Measurements from ENCODE around the gene FTSJ1. TPM values are rescaled to one million over a fixed set of nuclear protein-coding genes. Genes with fewer than 3 reads are reported as not detected.

Gene FTSJ1
- total and polyA plus RNA-seq, 2 of the 8 experiments (the other 6 are each of a cell fraction or from before 2014, with no cell fraction given): 62.4 to 80.4 TPM

DNA sequence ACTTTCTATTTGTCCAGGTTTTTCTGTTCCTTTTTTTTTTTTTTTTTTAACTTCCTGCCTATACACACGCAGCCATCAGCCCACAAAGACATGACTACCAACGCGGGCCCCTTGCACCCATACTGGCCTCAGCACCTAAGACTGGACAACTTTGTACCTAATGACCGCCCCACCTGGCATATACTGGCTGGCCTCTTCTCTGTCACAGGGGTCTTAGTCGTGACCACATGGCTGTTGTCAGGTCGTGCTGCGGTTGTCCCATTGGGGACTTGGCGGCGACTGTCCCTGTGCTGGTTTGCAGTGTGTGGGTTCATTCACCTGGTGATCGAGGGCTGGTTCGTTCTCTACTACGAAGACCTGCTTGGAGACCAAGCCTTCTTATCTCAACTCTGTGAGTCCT is 47.7 kb downstream of the FTSJ1 start:
- 97% methylated on average over 7 of the region's 12 CpGs; no CpG with 5 or more reads in 1 of the 2 experiments for WGBS, 2 experiments (ENCODE audit: extremely low coverage in 1 of 2, insufficient coverage in 1 of 2, insufficient read length in 1 of 2, insufficient replicate concordance in 2 of 2, low coverage in 1 of 2, low lambda C conversion rate in 2 of 2, missing lambda C conversion rate in 1 of 2)
- H4K91ac ChIP-seq (replicated peaks; ENCODE audit: insufficient read length, low read length): no peak overlapping the region
- no peak overlapping the region for H3K4ac ChIP-seq (replicated peaks; ENCODE audit: insufficient read length, low read depth, low read length)
- no peak overlapping the region for H4K5ac ChIP-seq (ENCODE audit: insufficient read length, low read depth, low read length)
- H3K56ac ChIP-seq (replicated peaks; ENCODE audit: insufficient read length, low read depth, low read length): no peak overlapping the region
- H4K8ac ChIP-seq (ENCODE audit: extremely low read depth, insufficient read depth, low read length): peak overlapping the region; percentile 57; the same call in 1 of the 2 replicates
- H2AK5ac ChIP-seq (ENCODE audit: low read depth, low read length): no peak overlapping the region
- no peak for DNase-seq (ENCODE audit: low read depth in 1 of 2, low spot score in 2 of 2)
- no peak overlapping the region for H3K4me2 ChIP-seq (ENCODE audit: insufficient read depth in 1 of 2, low read depth in 2 of 2, low read length in 2 of 2)
- no peak overlapping the region for H3K23ac ChIP-seq (ENCODE audit: insufficient read length)
- no peak overlapping the region for H2BK12ac ChIP-seq (ENCODE audit: low read depth, low read length)
- peaks cover 0 to 5% (median 0%) of the 10 kb centered on the region in 4 experiments; a peak in 1 of 7 replicates for H3K4me1 ChIP-seq (replicated peaks in 1 of 4; ENCODE audit: control insufficient read depth in 3 of 4, insufficient read depth in 4 of 4, low read length in 3 of 4)
- H2AFZ ChIP-seq (ENCODE audit: low read length): no peak overlapping the region
- CTCF ChIA-PET (ENCODE audit: partially characterized antibody): no interaction called here
- H3K23me2 ChIP-seq (ENCODE audit: low read depth, low read length): peaks cover 2% of the 10 kb centered on the region; the same call in 1 of the 2 replicates
- no peaks in the 10 kb centered on the region for H4K20me1 ChIP-seq (replicated peaks in 1 of 2; ENCODE audit: control insufficient read depth in 1 of 2, insufficient read depth in 2 of 2, low read length in 2 of 2)
- H2BK20ac ChIP-seq (ENCODE audit: low read length): no peak overlapping the region
- H2BK5ac ChIP-seq (ENCODE audit: low read depth, low read length): no peak overlapping the region
- POLR2A ChIA-PET (ENCODE audit: partially characterized antibody): no interaction called here
- H3K79me1 ChIP-seq (ENCODE audit: low read depth, low read length): no peaks in the 10 kb centered on the region
- no peak overlapping the region for H2BK120ac ChIP-seq (replicated peaks; ENCODE audit: low read depth, low read length)
- no peak overlapping the region for H3K14ac ChIP-seq (ENCODE audit: insufficient read length)
- peaks cover 0 to 9% of the 10 kb centered on the region in 2 experiments; a peak in 2 of 4 replicates for H3K79me2 ChIP-seq (ENCODE audit: control insufficient read depth in 1 of 2, insufficient read depth in 2 of 2, low read length in 2 of 2)
- H3K36me3 ChIP-seq (ENCODE audit: control insufficient read depth in 2 of 4, insufficient read depth in 4 of 4, low read length in 3 of 4): peaks cover 3 to 39% (median 25%) of the 10 kb centered on the region in 4 experiments
- no peak overlapping the region for H3K4me3 ChIP-seq (ENCODE audit: extremely low read depth in 1 of 4, insufficient read depth in 2 of 4, low read depth in 3 of 4, low read length in 4 of 4)
- H3K27me3 ChIP-seq (replicated peaks in 1 of 4; ENCODE audit: control insufficient read depth in 3 of 4, extremely low read depth in 1 of 4, insufficient read depth in 3 of 4, low read length in 3 of 4): no peaks in the 10 kb centered on the region
- FAIRE-seq: no peak
- H2BK15ac ChIP-seq (ENCODE audit: low read length): no peak overlapping the region
- H3K27ac ChIP-seq (ENCODE audit: low read depth, low read length): no peak overlapping the region
- no peaks in the 10 kb centered on the region for H3K9me3 ChIP-seq (ENCODE audit: insufficient read depth in 2 of 2, low read depth in 1 of 2, low read length in 1 of 2)
- H3K18ac ChIP-seq (ENCODE audit: extremely low read depth, low read length): no peak overlapping the region
- H3K9ac ChIP-seq (replicated peaks in 1 of 4; ENCODE audit: extremely low read depth in 1 of 4, low read depth in 3 of 4, low read length in 3 of 4): no peak overlapping the region
- TF ChIP-seq EZH2 (IDR thresholded peaks at IDR 0.05; ENCODE audit: low read depth, low read length, severe bottlenecking) (no peak), CEBPB (IDR thresholded peaks at IDR 0.05; ENCODE audit: low read depth, low read length) (no peak), GABPA (IDR thresholded peaks at IDR 0.05; ENCODE audit: borderline replicate concordance, insufficient read depth, low read length) (no peak), RAD21 (IDR thresholded peaks at IDR 0.05 in 1 of 2, conservative IDR thresholded peaks at IDR 0.05 in 1 of 2; ENCODE audit: low read depth in 2 of 2, low read length in 2 of 2) (no peak), KDM5A (IDR thresholded peaks at IDR 0.05; ENCODE audit: low read length) (no peak), CBX8 (IDR thresholded peaks at IDR 0.05; ENCODE audit: borderline replicate concordance, low read depth, low read length) (no peak), ATF2 (IDR thresholded peaks at IDR 0.05; ENCODE audit: low read length) (no peak), TAF1 (IDR thresholded peaks at IDR 0.05; ENCODE audit: low read depth, low read length) (no peak), RBBP5 (IDR thresholded peaks at IDR 0.05; ENCODE audit: borderline replicate concordance, low read depth, low read length) (no peak), POU5F1 (IDR thresholded peaks at IDR 0.05; ENCODE audit: low read depth, low read length) (no peak), POLR2AphosphoS5 (IDR thresholded peaks at IDR 0.05; ENCODE audit: low read depth, low read length) (no peak), HDAC2 (IDR thresholded peaks at IDR 0.05; ENCODE audit: borderline replicate concordance in 1 of 2, low read depth in 2 of 2, low read length in 2 of 2) (no peak)

Data from H1 (cell line).